WTC11 (cell line): ENCODE data around the gene PITPNC1. TPM values are rescaled to one million over a fixed set of nuclear protein-coding genes. Genes with fewer than 3 reads are reported as not detected.

Experiments
- ATAC-seq: fragments of 200-7000 bp; cut with Tn5 transposase; 2 replicates; pipeline ENCODE4 v1.10.0; 2021; ENCODE audit warnings: mild to moderate bottlenecking, moderate library complexity
- CTCF ChIA-PET: fragments of 300-600 bp; sonication (Branson Sonifier 250); formaldehyde crosslinking; loops from one replicate; lab custom pipeline; 2021; ENCODE audit warnings: antibody characterized with exemption; lab: Charles Lee
- POLR2A ChIA-PET: fragments of 350-600 bp; sonication (Branson Sonifier 250); formaldehyde crosslinking; loops from one replicate; lab custom pipeline; 2021; ENCODE audit warnings: antibody characterized with exemption; lab: Charles Lee
- DNase-seq: peaks from one replicate; pipeline ENCODE4 v3.0.0; 2021; ENCODE audit warnings: low spot score
- H3K27ac Mint-ChIP-seq: 2 replicates; pipeline ENCODE4 v1.8.0; 2021; ENCODE audit warnings: mixed read lengths
- H3K27me3 Mint-ChIP-seq: 2 replicates; pipeline ENCODE4 v1.8.0; 2021; ENCODE audit warnings: low read depth, mild to moderate bottlenecking, moderate library complexity, mixed read lengths
- H3K36me3 Mint-ChIP-seq: 2 replicates; pipeline ENCODE4 v1.8.0; 2021; ENCODE audit warnings: mixed read lengths
- H3K4me1 Mint-ChIP-seq: 2 replicates; pipeline ENCODE4 v1.8.0; 2022; ENCODE audit warnings: mixed read lengths
- H3K4me3 Mint-ChIP-seq: 2 replicates; pipeline ENCODE4 v1.8.0; 2021; ENCODE audit warnings: mild to moderate bottlenecking, moderate library complexity, mixed read lengths
- H3K9me3 Mint-ChIP-seq: 2 replicates; pipeline ENCODE4 v1.8.0; 2021; ENCODE audit warnings: mixed read lengths
- ATF1 ChIP-seq: sonication (generic); formaldehyde crosslinking; IDR thresholded peaks from 2 replicates; pipeline ENCODE4 v1.8.1; 2023; ENCODE audit warnings: mild to moderate bottlenecking, moderate library complexity, missing genetic modification reagents
- CBFB ChIP-seq: sonication (generic); formaldehyde crosslinking; IDR thresholded peaks from 2 replicates; pipeline ENCODE4 v1.8.1; 2022; ENCODE audit warnings: mild to moderate bottlenecking, low read depth, missing genetic modification reagents
- CREM ChIP-seq: sonication (generic); formaldehyde crosslinking; IDR thresholded peaks from 2 replicates; pipeline ENCODE4 v1.8.1; 2022; ENCODE audit warnings: mild to moderate bottlenecking, missing genetic modification reagents, moderate library complexity
- ETV6 ChIP-seq: sonication (generic); formaldehyde crosslinking; IDR thresholded peaks from 2 replicates; pipeline ENCODE4 v1.8.1; 2022; ENCODE audit warnings: mild to moderate bottlenecking, missing genetic modification reagents
- GABPB1 ChIP-seq: sonication (generic); formaldehyde crosslinking; IDR thresholded peaks from 2 replicates; pipeline ENCODE4 v1.8.1; 2023; ENCODE audit warnings: mild to moderate bottlenecking, missing genetic modification reagents
- JAZF1 ChIP-seq: fragments of 250-450 bp; sonication (Bioruptor Pico); IDR thresholded peaks from 2 replicates; pipeline ENCODE4 v1.9.0; 2021; ENCODE audit warnings: moderate library complexity, mild to moderate bottlenecking, inconsistent platforms
- KAT7 ChIP-seq: sonication (generic); formaldehyde crosslinking; IDR thresholded peaks from 2 replicates; pipeline ENCODE4 v1.8.1; 2023; ENCODE audit warnings: missing genetic modification reagents, mild to moderate bottlenecking, borderline replicate concordance
- MYBL2 ChIP-seq: sonication (generic); formaldehyde crosslinking; IDR thresholded peaks from 2 replicates; pipeline ENCODE4 v1.8.1; 2023; ENCODE audit warnings: mild to moderate bottlenecking, moderate library complexity, missing genetic modification reagents
- NR2C2 ChIP-seq: sonication (generic); formaldehyde crosslinking; IDR thresholded peaks from 2 replicates; pipeline ENCODE4 v1.8.0; 2022; ENCODE audit warnings: mild to moderate bottlenecking, missing genetic modification reagents
- SMAD4 ChIP-seq: sonication (generic); formaldehyde crosslinking; IDR thresholded peaks from 2 replicates; pipeline ENCODE4 v1.8.0; 2022; ENCODE audit warnings: mild to moderate bottlenecking, missing genetic modification reagents
- TCF7 ChIP-seq: sonication (generic); formaldehyde crosslinking; IDR thresholded peaks from 2 replicates; pipeline ENCODE4 v1.8.0; 2022; ENCODE audit warnings: mild to moderate bottlenecking, low read depth, missing genetic modification reagents, moderate library complexity
- ZNF396 ChIP-seq: fragments of 250-450 bp; sonication (Bioruptor Pico); IDR thresholded peaks from 2 replicates; pipeline ENCODE4 v1.8.0; 2021; ENCODE audit warnings: mild to moderate bottlenecking, moderate library complexity, borderline replicate concordance
- total RNA-seq: library from RNA; stranded (reverse); gene quantifications from 3 replicates; pipeline ENCODE4 v1.2.3, GENCODE V29; 2021
- TF ChIP-seq, protein P1 (sequence below): sonication (generic); formaldehyde crosslinking; IDR thresholded peaks from 2 replicates; pipeline ENCODE4 v1.8.0; 2023; ENCODE audit warnings: missing genetic modification reagents
- TF ChIP-seq, protein P2 (sequence below): sonication (generic); formaldehyde crosslinking; IDR thresholded peaks from 2 replicates; pipeline ENCODE4 v1.8.1; 2022; ENCODE audit warnings: mild to moderate bottlenecking, moderate library complexity, missing genetic modification reagents
- TF ChIP-seq, protein P3 (sequence below): fragments of 250-450 bp; sonication (Bioruptor Pico); IDR thresholded peaks from 2 replicates; pipeline ENCODE4 v2.1.2; 2022; ENCODE audit warnings: mild to moderate bottlenecking, moderate library complexity
- TF ChIP-seq, protein P4 (sequence below): sonication (generic); formaldehyde crosslinking; conservative IDR thresholded peaks from 2 replicates; pipeline ENCODE4 v1.8.1; 2023; ENCODE audit warnings: mild to moderate bottlenecking, low read depth, missing genetic modification reagents, moderate library complexity
- TF ChIP-seq, protein P5 (sequence below): sonication (generic); formaldehyde crosslinking; IDR thresholded peaks from 2 replicates; pipeline ENCODE4 v1.8.1; 2023; ENCODE audit warnings: mild to moderate bottlenecking, missing genetic modification reagents
- TF ChIP-seq, protein P6 (sequence below): fragments of 250-450 bp; sonication (Bioruptor Pico); IDR thresholded peaks from 2 replicates; pipeline ENCODE4 v1.9.0; 2021; ENCODE audit warnings: mild to moderate bottlenecking, borderline replicate concordance

Gene PITPNC1
- total RNA-seq, 1 experiment from 2014 or later = 39.8 TPM

DNA sequence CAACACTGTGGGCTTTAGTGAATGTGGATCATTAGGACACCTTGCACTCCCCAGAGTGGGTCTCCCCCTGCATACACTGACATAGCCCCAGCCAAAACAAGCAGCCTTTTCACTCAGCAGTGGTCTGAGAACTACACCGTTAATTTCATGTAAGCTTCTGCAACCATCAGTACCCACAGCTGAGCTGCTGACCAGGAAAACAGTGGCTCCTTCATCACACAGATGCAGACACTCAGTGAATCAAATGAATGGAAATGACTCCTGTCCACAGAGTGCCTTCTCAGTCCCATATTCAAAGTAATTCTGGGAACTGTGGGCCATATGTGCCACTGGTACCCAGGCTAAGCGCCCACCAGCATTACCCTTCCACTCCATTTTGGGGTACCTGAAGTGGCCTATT lies 301.3 kb downstream of the PITPNC1 start:
- no peak overlapping the region for H3K4me3 Mint-ChIP-seq
- DNase-seq (no peak), ATAC-seq (no peak)
- ChIA-PET CTCF (no interaction called here), POLR2A (no interaction called here)
- H3K36me3 Mint-ChIP-seq = peaks cover 7% of the 10 kb centered on the region; the same call in 1 of the 2 replicates
- no peak overlapping the region for H3K27ac Mint-ChIP-seq
- TF ChIP-seq, protein P1, sequence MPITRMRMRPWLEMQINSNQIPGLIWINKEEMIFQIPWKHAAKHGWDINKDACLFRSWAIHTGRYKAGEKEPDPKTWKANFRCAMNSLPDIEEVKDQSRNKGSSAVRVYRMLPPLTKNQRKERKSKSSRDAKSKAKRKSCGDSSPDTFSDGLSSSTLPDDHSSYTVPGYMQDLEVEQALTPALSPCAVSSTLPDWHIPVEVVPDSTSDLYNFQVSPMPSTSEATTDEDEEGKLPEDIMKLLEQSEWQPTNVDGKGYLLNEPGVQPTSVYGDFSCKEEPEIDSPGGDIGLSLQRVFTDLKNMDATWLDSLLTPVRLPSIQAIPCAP (CRISPR knock-in tag) = no peak
- TF ChIP-seq ETV6 (no peak), JAZF1 (CRISPR knock-in tag) (no peak), GABPB1 (CRISPR knock-in tag) (no peak), NR2C2 (CRISPR knock-in tag) (no peak), TCF7 (CRISPR knock-in tag) (no peak), ATF1 (CRISPR knock-in tag) (no peak), SMAD4 (CRISPR knock-in tag) (no peak), KAT7 (no peak), CREM (no peak), CBFB (no peak), ZNF396 (no peak), MYBL2 (no peak)
- TF ChIP-seq, protein P2, sequence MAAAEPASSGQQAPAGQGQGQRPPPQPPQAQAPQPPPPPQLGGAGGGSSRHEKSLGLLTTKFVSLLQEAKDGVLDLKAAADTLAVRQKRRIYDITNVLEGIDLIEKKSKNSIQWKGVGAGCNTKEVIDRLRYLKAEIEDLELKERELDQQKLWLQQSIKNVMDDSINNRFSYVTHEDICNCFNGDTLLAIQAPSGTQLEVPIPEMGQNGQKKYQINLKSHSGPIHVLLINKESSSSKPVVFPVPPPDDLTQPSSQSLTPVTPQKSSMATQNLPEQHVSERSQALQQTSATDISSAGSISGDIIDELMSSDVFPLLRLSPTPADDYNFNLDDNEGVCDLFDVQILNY (CRISPR knock-in tag) = no peak
- TF ChIP-seq, protein P3, sequence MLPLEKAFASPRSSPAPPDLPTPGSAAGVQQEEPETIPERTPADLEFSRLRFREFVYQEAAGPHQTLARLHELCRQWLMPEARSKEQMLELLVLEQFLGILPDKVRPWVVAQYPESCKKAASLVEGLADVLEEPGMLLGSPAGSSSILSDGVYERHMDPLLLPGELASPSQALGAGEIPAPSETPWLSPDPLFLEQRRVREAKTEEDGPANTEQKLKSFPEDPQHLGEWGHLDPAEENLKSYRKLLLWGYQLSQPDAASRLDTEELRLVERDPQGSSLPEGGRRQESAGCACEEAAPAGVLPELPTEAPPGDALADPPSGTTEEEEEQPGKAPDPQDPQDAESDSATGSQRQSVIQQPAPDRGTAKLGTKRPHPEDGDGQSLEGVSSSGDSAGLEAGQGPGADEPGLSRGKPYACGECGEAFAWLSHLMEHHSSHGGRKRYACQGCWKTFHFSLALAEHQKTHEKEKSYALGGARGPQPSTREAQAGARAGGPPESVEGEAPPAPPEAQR (CRISPR knock-in tag) = no peak
- TF ChIP-seq, protein P4, sequence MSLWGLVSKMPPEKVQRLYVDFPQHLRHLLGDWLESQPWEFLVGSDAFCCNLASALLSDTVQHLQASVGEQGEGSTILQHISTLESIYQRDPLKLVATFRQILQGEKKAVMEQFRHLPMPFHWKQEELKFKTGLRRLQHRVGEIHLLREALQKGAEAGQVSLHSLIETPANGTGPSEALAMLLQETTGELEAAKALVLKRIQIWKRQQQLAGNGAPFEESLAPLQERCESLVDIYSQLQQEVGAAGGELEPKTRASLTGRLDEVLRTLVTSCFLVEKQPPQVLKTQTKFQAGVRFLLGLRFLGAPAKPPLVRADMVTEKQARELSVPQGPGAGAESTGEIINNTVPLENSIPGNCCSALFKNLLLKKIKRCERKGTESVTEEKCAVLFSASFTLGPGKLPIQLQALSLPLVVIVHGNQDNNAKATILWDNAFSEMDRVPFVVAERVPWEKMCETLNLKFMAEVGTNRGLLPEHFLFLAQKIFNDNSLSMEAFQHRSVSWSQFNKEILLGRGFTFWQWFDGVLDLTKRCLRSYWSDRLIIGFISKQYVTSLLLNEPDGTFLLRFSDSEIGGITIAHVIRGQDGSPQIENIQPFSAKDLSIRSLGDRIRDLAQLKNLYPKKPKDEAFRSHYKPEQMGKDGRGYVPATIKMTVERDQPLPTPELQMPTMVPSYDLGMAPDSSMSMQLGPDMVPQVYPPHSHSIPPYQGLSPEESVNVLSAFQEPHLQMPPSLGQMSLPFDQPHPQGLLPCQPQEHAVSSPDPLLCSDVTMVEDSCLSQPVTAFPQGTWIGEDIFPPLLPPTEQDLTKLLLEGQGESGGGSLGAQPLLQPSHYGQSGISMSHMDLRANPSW (CRISPR knock-in tag) = no peak
- TF ChIP-seq, protein P5, sequence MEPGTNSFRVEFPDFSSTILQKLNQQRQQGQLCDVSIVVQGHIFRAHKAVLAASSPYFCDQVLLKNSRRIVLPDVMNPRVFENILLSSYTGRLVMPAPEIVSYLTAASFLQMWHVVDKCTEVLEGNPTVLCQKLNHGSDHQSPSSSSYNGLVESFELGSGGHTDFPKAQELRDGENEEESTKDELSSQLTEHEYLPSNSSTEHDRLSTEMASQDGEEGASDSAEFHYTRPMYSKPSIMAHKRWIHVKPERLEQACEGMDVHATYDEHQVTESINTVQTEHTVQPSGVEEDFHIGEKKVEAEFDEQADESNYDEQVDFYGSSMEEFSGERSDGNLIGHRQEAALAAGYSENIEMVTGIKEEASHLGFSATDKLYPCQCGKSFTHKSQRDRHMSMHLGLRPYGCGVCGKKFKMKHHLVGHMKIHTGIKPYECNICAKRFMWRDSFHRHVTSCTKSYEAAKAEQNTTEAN (CRISPR knock-in tag) = no peak
- TF ChIP-seq, protein P6, sequence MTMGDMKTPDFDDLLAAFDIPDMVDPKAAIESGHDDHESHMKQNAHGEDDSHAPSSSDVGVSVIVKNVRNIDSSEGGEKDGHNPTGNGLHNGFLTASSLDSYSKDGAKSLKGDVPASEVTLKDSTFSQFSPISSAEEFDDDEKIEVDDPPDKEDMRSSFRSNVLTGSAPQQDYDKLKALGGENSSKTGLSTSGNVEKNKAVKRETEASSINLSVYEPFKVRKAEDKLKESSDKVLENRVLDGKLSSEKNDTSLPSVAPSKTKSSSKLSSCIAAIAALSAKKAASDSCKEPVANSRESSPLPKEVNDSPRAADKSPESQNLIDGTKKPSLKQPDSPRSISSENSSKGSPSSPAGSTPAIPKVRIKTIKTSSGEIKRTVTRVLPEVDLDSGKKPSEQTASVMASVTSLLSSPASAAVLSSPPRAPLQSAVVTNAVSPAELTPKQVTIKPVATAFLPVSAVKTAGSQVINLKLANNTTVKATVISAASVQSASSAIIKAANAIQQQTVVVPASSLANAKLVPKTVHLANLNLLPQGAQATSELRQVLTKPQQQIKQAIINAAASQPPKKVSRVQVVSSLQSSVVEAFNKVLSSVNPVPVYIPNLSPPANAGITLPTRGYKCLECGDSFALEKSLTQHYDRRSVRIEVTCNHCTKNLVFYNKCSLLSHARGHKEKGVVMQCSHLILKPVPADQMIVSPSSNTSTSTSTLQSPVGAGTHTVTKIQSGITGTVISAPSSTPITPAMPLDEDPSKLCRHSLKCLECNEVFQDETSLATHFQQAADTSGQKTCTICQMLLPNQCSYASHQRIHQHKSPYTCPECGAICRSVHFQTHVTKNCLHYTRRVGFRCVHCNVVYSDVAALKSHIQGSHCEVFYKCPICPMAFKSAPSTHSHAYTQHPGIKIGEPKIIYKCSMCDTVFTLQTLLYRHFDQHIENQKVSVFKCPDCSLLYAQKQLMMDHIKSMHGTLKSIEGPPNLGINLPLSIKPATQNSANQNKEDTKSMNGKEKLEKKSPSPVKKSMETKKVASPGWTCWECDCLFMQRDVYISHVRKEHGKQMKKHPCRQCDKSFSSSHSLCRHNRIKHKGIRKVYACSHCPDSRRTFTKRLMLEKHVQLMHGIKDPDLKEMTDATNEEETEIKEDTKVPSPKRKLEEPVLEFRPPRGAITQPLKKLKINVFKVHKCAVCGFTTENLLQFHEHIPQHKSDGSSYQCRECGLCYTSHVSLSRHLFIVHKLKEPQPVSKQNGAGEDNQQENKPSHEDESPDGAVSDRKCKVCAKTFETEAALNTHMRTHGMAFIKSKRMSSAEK = no peak
- H3K4me1 Mint-ChIP-seq = no peaks in the 10 kb centered on the region
- no peaks in the 10 kb centered on the region for H3K9me3 Mint-ChIP-seq
- H3K27me3 Mint-ChIP-seq = no peaks in the 10 kb centered on the region
